Esophagus muscularis mucosa (tissue), 4 donors: ENCODE results near the gene HES1. TPM values are rescaled to one million over a fixed set of nuclear protein-coding genes. Genes with fewer than 3 reads are reported as not detected.

Experiments
- DNase-seq: peaks from one replicate; pipeline ENCODE4 v3.0.0-alpha.2; 2017; ENCODE audit errors: extremely low spot score
- H3K27ac ChIP-seq, 4 donors: fragments of 200-600 bp; sonication (generic); replicated peaks in 1 of 4; 1 replicate in 3 of 4; 2 replicates in 1 of 4; pipeline ENCODE4 v1.5.1; 2016 to 2019; ENCODE audit warnings: mild to moderate bottlenecking in 1 of 4
- H3K27me3 ChIP-seq, 4 donors: fragments of 200-600 bp; sonication (generic); one replicate each; pipeline versions ENCODE4 v1.5.1 to v1.6.0; 2016 to 2019
- H3K36me3 ChIP-seq, 4 donors: fragments of 200-600 bp; sonication (generic); one replicate each; pipeline ENCODE4 v1.5.1; 2016 to 2019
- H3K4me1 ChIP-seq, 4 donors: fragments of 200-600 bp; sonication (generic); one replicate each; pipeline ENCODE4 v1.5.1; 2016 to 2019
- H3K4me3 ChIP-seq, 4 donors: fragments of 200-600 bp; sonication (generic); 1 replicate in 2 of 4; 2 replicates in 2 of 4; pipeline ENCODE4 v1.5.1; 2016 to 2019; ENCODE audit warnings: mild to moderate bottlenecking in 4 of 4, moderate library complexity in 1 of 4
- H3K9me3 ChIP-seq, 4 donors: fragments of 200-600 bp; sonication (generic); 1 replicate in 3 of 4; 2 replicates in 1 of 4; pipeline ENCODE4 v1.5.1; 2016 to 2019
- CTCF ChIP-seq, 3 experiments: fragments of 200-600 bp in 2 of 3; fragments of 450-650 bp in 1 of 3; sonication (generic) in 2 of 3; IDR thresholded peaks; one replicate each; pipeline ENCODE4 v1.5.1; 2017 to 2019; ENCODE audit warnings: antibody characterized with exemption in 3 of 3, mild to moderate bottlenecking in 2 of 3, moderate library complexity in 1 of 3
- EP300 ChIP-seq: sonication (generic); formaldehyde crosslinking; IDR thresholded peaks from one replicate; pipeline ENCODE4 v1.6.1; 2017; ENCODE audit warnings: antibody characterized with exemption
- POLR2A ChIP-seq: fragments of 450-650 bp; IDR thresholded peaks from one replicate; pipeline ENCODE4 v1.6.1; 2017; ENCODE audit warnings: antibody characterized with exemption, moderate library complexity, mild to moderate bottlenecking, low read depth
- POLR2AphosphoS5 ChIP-seq, 2 donors: sonication (generic); formaldehyde crosslinking; IDR thresholded peaks; one replicate each; pipeline ENCODE4 v1.6.1; 2017; ENCODE audit warnings: antibody characterized with exemption in 2 of 2
- WGBS: methylation state at CpG from one replicate; pipeline ENCODE4 v1.1.5; 2018; 5-methylcytosine and 5-hydroxymethylcytosine counted together
- intact Hi-C: fragments of 100-400 bp; cut with DNase I; formaldehyde crosslinking; loops from one replicate; pipeline ENCODE4 v1.15.1; 2023
- total RNA-seq, 4 donors: library from RNA; depleted of rRNA; stranded (reverse); fragments of >200 nt; gene quantifications; one replicate each; pipeline versions ENCODE4 v1.1.0 to v1.2.1, GENCODE V29; 2016

The HES1 gene
- total RNA-seq, 4 donors from 2014 or later, result 12.0 to 32.3 (median 26.9) TPM

DNA sequence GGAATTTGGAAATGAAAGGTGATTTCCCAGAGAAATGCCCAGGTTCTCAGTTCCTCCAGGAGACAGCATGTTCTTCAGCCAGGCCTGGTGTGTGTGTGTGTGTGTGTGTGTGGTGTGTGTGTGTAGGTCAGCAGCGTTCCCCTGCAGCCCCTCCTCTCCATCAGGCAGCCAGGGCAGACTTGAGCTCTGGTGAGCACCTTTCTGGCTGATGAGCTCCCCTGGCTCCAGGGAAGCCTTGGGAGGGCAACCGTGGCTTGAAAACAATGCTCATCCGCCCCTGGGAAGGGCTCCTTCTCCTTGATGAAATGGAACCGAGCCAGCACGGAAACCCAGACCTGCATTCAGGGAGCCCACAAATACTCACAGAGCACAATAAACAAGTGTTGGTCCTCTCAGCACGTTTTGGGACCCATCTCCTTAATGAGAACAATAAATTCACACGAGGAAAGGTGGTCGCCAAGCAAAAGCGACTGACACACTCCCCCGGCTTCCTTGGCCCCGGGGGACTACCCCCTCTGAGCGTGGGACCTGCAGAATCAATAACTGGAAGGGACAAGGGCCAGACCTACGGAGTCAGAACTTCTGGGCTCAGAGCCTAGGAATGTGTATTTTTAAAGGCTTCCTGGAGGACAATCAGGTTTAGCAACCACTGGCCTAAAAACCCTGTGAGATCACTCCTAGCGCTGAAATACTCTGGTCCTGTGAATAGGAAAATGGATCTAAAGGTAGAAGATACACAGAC is 38.6 kb upstream of the HES1 start:
- H3K27me3 ChIP-seq, result no peaks in the 10 kb centered on the region
- no peak overlapping the region for H3K27ac ChIP-seq
- intact Hi-C loops, result no loop called here
- no peak overlapping the region for H3K4me3 ChIP-seq
- peaks cover 6 to 27% (median 19%) of the 10 kb centered on the region in 4 donors for H3K4me1 ChIP-seq
- TF ChIP-seq CTCF (IDR thresholded peaks at IDR 0.05) (no peak), POLR2A (no peak), POLR2AphosphoS5 (IDR thresholded peaks at IDR 0.05) (no peak), EP300 (no peak)
- no peak for DNase-seq
- 62% methylated on average over 14 of the region's 14 CpGs for WGBS
- H3K9me3 ChIP-seq, result no peaks in the 10 kb centered on the region
- no peaks in the 10 kb centered on the region for H3K36me3 ChIP-seq

- WGBS, result 66% methylated on average over 10 of the region's 10 CpGs
- H3K27ac ChIP-seq, result no peak overlapping the region
- TF ChIP-seq POLR2A (no peak), CTCF (IDR thresholded peaks at IDR 0.05) (no peak), EP300 (no peak), POLR2AphosphoS5 (IDR thresholded peaks at IDR 0.05) (no peak)
- DNase-seq, result no peak
- no peaks in the 10 kb centered on the region for H3K27me3 ChIP-seq
- H3K9me3 ChIP-seq, result no peaks in the 10 kb centered on the region
- H3K4me1 ChIP-seq, result peaks cover 6 to 27% (median 19%) of the 10 kb centered on the region in 4 donors
- H3K4me3 ChIP-seq, result no peak overlapping the region
- intact Hi-C loops, result no loop called here
- H3K36me3 ChIP-seq, result no peaks in the 10 kb centered on the region
Observed at GRCh38 chr3:194098081-194098842, 37.7 kb upstream of the HES1 start.

GRCh38 chr3:194098843-194099183 is 37.1 kb upstream of the HES1 start:
- Histone ChIP-seq H3K27me3 (no peaks in the 10 kb centered on the region), H3K27ac (no peak overlapping the region), H3K9me3 (no peaks in the 10 kb centered on the region), H3K4me1 (peaks cover 6 to 27% (median 19%) of the 10 kb centered on the region in 4 donors), H3K4me3 (no peak overlapping the region), H3K36me3 (no peaks in the 10 kb centered on the region)
- intact Hi-C loops, result no loop called here
- no peak for TF ChIP-seq POLR2AphosphoS5 (IDR thresholded peaks at IDR 0.05)
- no peak for TF ChIP-seq POLR2A
- TF ChIP-seq EP300, result no peak
- no peak for TF ChIP-seq CTCF (IDR thresholded peaks at IDR 0.05)
- WGBS, result 81% methylated on average over 4 of the region's 4 CpGs
- no peak for DNase-seq

- intact Hi-C loops, result no loop called here
- Histone ChIP-seq H3K27me3 (no peaks in the 10 kb centered on the region), H3K27ac (no peak overlapping the region), H3K9me3 (no peaks in the 10 kb centered on the region), H3K4me3 (no peak overlapping the region), H3K4me1 (peaks cover 6 to 27% (median 19%) of the 10 kb centered on the region in 4 donors), H3K36me3 (no peaks in the 10 kb centered on the region)
- DNase-seq, result no peak
- TF ChIP-seq POLR2AphosphoS5 (IDR thresholded peaks at IDR 0.05) (no peak), EP300 (no peak), CTCF (IDR thresholded peaks at IDR 0.05) (no peak), POLR2A (no peak)
- 70% methylated on average over 10 of the region's 10 CpGs for WGBS
Observed at GRCh38 chr3:194099215-194099614, 36.7 kb upstream of the HES1 start.
